T-helper 17 cell (primary cell): ENCODE results near the gene SPIC. TPM values are rescaled to one million over a fixed set of nuclear protein-coding genes. Genes with fewer than 3 reads are reported as not detected.
A peak's percentile ranks its signal among the peaks of the same experiment; 100 is the strongest.

Source experiments
- ATAC-seq: fragments of 150-1000 bp; cut with Tn5 transposase; 2 replicates; pipeline ENCODE4 v1.10.0; 2021; ENCODE audit warnings: mild to moderate bottlenecking, moderate library complexity
- DNase-seq, 3 donors: peaks; one replicate each; pipeline versions ENCODE4 v3.0.0 to v3.0.0-alpha.2; 2020 to 2021
- H3K9me3 ChIP-seq: one replicate; pipeline ENCODE4 v1.7.0; 2013; ENCODE audit warnings: low read length, mild to moderate bottlenecking; ENCODE audit not compliant: control insufficient read depth, poor library complexity, severe bottlenecking
- H3K27ac Mint-ChIP-seq: one replicate; pipeline ENCODE4 v1.8.0; 2022; ENCODE audit warnings: mild to moderate bottlenecking, moderate library complexity, mixed read lengths
- H3K27me3 Mint-ChIP-seq: one replicate; pipeline ENCODE4 v1.8.0; 2022; ENCODE audit warnings: mixed read lengths
- H3K36me3 Mint-ChIP-seq: one replicate; pipeline ENCODE4 v1.8.0; 2022; ENCODE audit warnings: low read depth, mixed read lengths
- H3K4me1 Mint-ChIP-seq: one replicate; pipeline ENCODE4 v1.8.0; 2022; ENCODE audit warnings: mild to moderate bottlenecking, mixed read lengths
- H3K4me3 Mint-ChIP-seq: one replicate; pipeline ENCODE4 v1.8.0; 2022; ENCODE audit warnings: mild to moderate bottlenecking, moderate library complexity, mixed read lengths
- total RNA-seq, 4 donors: library from RNA in 2 of 4; stranded (reverse) in 2 of 4; gene quantifications; one replicate each; pipeline ENCODE4 v1.2.3 and lab custom pipeline; 2022 to 2026

SPIC gene
- total RNA-seq, 2 donors from 2014 or later, result not detected

GRCh38 chr12:101485021-101485420 is 9.9 kb downstream of the SPIC start:
- Mint-ChIP-seq H3K36me3 (no peaks in the 10 kb centered on the region), H3K27me3 (peaks cover 19% of the 10 kb centered on the region), H3K4me3 (no peak overlapping the region), H3K27ac (no peak overlapping the region), H3K4me1 (no peaks in the 10 kb centered on the region)
- no peak for DNase-seq
- no peak for ATAC-seq
- no peaks in the 10 kb centered on the region for H3K9me3 ChIP-seq

DNA sequence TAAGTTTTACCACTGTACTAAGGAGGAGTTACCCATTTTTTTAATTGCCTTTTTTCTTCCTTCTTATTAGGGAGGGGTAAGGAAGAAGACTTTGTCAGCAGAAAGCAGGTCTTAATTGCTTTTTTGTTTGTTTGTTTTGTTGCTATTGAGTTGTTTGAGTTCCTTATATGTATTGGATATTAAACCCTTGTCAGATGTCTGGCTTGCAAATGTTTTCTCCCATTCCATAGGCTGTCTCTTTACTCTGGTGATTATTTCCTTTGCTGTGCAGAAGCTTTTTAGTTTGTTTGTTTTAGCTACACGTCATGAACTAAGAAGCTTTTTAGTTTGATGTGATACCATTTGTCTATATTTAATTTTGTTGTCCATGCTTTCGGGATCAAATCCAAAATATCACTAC is 13.3 kb downstream of the SPIC start:
- no peaks in the 10 kb centered on the region for H3K36me3 Mint-ChIP-seq
- no peak overlapping the region for H3K27ac Mint-ChIP-seq
- H3K4me1 Mint-ChIP-seq, result no peaks in the 10 kb centered on the region
- peaks cover 25% of the 10 kb centered on the region for H3K27me3 Mint-ChIP-seq
- no peaks in the 10 kb centered on the region for H3K9me3 ChIP-seq
- no peak for DNase-seq
- no peak for ATAC-seq
- no peak overlapping the region for H3K4me3 Mint-ChIP-seq

DNA sequence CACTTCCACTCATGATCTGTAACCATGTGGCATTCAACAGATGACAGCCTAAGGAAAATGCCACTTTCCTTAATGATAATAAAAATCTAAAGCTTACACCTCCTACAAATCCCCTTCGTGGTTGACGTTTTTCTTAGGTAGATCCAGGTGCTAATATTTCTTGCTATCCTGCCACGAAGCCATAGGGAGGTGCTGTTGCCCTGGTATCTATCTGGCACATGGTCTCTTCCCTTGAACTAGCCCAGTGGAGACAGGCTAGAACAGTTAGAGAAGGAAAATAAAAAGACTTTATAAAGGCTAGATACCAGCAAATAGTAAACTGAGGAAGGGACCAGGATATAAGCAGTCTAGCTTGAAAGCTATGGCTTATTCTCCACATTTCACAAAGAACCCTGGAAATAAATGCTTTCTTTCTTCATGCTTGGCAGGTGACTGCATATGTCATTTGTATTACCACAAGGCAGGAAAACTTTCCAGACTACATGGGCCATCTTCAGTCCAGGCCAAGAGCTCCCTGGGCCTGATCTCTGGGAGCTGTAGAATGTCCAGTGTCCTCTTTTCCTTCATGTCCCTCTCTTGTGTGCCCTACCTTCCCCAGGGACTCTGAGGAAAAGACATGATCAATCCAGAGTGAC is 15.3 kb downstream of the SPIC start:
- no peak for ATAC-seq
- Mint-ChIP-seq H3K27me3 (peaks cover 25% of the 10 kb centered on the region), H3K27ac (no peak overlapping the region), H3K4me1 (no peaks in the 10 kb centered on the region), H3K4me3 (no peak overlapping the region), H3K36me3 (no peaks in the 10 kb centered on the region)
- no peak for DNase-seq
- H3K9me3 ChIP-seq, result no peaks in the 10 kb centered on the region

- Mint-ChIP-seq H3K27ac (no peak overlapping the region), H3K27me3 (peaks cover 25% of the 10 kb centered on the region), H3K4me3 (no peak overlapping the region), H3K4me1 (no peaks in the 10 kb centered on the region), H3K36me3 (no peaks in the 10 kb centered on the region)
- DNase-seq (no peak), ATAC-seq (no peak)
- no peaks in the 10 kb centered on the region for H3K9me3 ChIP-seq
Observed at GRCh38 chr12:101491329-101491728, 16.2 kb downstream of the SPIC start.

GRCh38 chr12:101493556-101493955 is 18.4 kb downstream of the SPIC start:
- Mint-ChIP-seq H3K36me3 (no peaks in the 10 kb centered on the region), H3K27me3 (peaks cover 22% of the 10 kb centered on the region), H3K4me1 (no peaks in the 10 kb centered on the region), H3K4me3 (no peak overlapping the region), H3K27ac (no peak overlapping the region)
- no peaks in the 10 kb centered on the region for H3K9me3 ChIP-seq
- ATAC-seq, result no peak
- DNase-seq, result no peak

DNA sequence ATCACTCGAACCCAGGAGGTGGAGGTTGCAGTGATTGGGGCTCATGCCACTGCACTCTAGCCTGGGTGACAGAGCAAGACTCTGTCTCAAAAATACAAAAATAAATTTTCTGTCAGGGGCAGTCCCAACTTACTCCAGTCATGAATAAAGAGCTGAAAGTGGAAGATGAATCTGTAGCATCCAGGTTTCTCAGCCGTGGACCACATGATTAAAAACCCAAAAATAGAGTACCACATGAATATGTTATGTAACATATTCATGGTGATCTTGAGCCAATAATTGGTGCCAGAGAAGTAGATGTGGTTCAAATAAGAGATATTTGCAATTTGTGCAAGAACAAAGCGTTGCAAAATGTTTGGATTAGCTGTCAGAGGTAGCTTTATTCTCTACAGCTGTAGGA is 23.1 kb downstream of the SPIC start:
- Mint-ChIP-seq H3K27ac (no peak overlapping the region), H3K4me1 (no peaks in the 10 kb centered on the region), H3K27me3 (peaks cover 15% of the 10 kb centered on the region), H3K36me3 (no peaks in the 10 kb centered on the region), H3K4me3 (peak overlapping the region; percentile 9)
- DNase-seq (no peak), ATAC-seq (no peak)
- H3K9me3 ChIP-seq, result no peaks in the 10 kb centered on the region

GRCh38 chr12:101501410-101501995 is 26.4 kb downstream of the SPIC start:
- no peaks in the 10 kb centered on the region for H3K9me3 ChIP-seq
- Mint-ChIP-seq H3K27ac (no peak overlapping the region), H3K4me1 (peaks cover 2% of the 10 kb centered on the region), H3K27me3 (peaks cover 14% of the 10 kb centered on the region), H3K4me3 (no peak overlapping the region), H3K36me3 (no peaks in the 10 kb centered on the region)
- ATAC-seq (no peak), DNase-seq (no peak)

DNA sequence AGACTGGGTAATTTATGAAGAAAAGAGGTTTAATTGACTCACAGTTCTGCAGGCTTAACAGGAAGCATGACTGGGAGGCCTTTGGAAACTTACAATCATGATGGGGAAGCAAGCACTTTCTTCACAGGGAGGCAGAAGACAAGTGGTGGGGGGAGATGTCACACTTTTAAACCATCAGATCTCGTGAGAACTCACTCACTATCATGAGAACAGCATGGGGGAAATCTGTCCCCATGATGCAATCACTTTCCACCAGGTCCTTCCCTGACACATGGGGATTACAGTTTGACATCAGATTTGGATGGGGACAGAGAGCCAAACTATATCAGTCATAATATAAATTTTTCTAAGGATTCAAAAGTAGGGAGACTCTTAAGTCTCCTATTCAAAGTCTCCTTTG is 46.0 kb downstream of the SPIC start:
- ATAC-seq, result no peak
- no peaks in the 10 kb centered on the region for H3K36me3 Mint-ChIP-seq
- H3K9me3 ChIP-seq, result no peaks in the 10 kb centered on the region
- no peaks in the 10 kb centered on the region for H3K4me1 Mint-ChIP-seq
- peaks cover 8% of the 10 kb centered on the region for H3K27me3 Mint-ChIP-seq
- H3K27ac Mint-ChIP-seq, result no peak overlapping the region
- H3K4me3 Mint-ChIP-seq, result no peak overlapping the region
- no peak for DNase-seq

GRCh38 chr12:101527682-101528081 is 52.5 kb downstream of the SPIC start:
- Mint-ChIP-seq H3K27me3 (peaks cover 26% of the 10 kb centered on the region), H3K4me1 (no peaks in the 10 kb centered on the region), H3K36me3 (no peaks in the 10 kb centered on the region), H3K4me3 (no peak overlapping the region), H3K27ac (no peak overlapping the region)
- H3K9me3 ChIP-seq, result no peaks in the 10 kb centered on the region
- no peak for DNase-seq
- no peak for ATAC-seq

- Mint-ChIP-seq H3K4me1 (no peaks in the 10 kb centered on the region), H3K27me3 (peaks cover 4% of the 10 kb centered on the region), H3K27ac (no peak overlapping the region), H3K36me3 (no peaks in the 10 kb centered on the region), H3K4me3 (no peak overlapping the region)
- DNase-seq (no peak), ATAC-seq (no peak)
- H3K9me3 ChIP-seq, result no peaks in the 10 kb centered on the region
Observed at GRCh38 chr12:101536069-101536674, 61.0 kb downstream of the SPIC start.

Other genes starting within 250 kb of the SPIC start
- 10 to 100 TPM; 12.1 to 12.2 TPM for gene UTP20, start 195.2 kb upstream of the SPIC start, total RNA-seq
- 10 to 100 TPM; 22.5 to 26.0 TPM for gene ARL1, start 67.6 kb upstream of the SPIC start, total RNA-seq
- not detected for gene MYBPC1, start 119.6 kb downstream of the SPIC start, total RNA-seq
- gene CHPT1, start 222.3 kb downstream of the SPIC start, total RNA-seq, result 1 to 10 TPM; 6.2 to 8.3 TPM